ENCODE results near the gene PCDHGB1.

GRCh38 chr5:141392429-141393198, 42.7 kb downstream of the PCDHGB1 start, which contains the start of gene PCDHGA8:
- TF ChIP-seq, protein P1, sequence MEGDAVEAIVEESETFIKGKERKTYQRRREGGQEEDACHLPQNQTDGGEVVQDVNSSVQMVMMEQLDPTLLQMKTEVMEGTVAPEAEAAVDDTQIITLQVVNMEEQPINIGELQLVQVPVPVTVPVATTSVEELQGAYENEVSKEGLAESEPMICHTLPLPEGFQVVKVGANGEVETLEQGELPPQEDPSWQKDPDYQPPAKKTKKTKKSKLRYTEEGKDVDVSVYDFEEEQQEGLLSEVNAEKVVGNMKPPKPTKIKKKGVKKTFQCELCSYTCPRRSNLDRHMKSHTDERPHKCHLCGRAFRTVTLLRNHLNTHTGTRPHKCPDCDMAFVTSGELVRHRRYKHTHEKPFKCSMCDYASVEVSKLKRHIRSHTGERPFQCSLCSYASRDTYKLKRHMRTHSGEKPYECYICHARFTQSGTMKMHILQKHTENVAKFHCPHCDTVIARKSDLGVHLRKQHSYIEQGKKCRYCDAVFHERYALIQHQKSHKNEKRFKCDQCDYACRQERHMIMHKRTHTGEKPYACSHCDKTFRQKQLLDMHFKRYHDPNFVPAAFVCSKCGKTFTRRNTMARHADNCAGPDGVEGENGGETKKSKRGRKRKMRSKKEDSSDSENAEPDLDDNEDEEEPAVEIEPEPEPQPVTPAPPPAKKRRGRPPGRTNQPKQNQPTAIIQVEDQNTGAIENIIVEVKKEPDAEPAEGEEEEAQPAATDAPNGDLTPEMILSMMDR (IDR thresholded peaks at IDR 0.05), result peak; percentile 26; the same call in 1 of the 2 replicates
- TF ChIP-seq TCF7L2 (IDR thresholded peaks at IDR 0.05; ENCODE audit: low read depth, low read length) (no peak), POLR2AphosphoS5 (IDR thresholded peaks at IDR 0.05; ENCODE audit: low read depth, low read length) (no peak), SIN3A (IDR thresholded peaks at IDR 0.05; ENCODE audit: borderline replicate concordance, insufficient read depth, low read depth, low read length) (no peak)
- TF ChIP-seq, protein P2, sequence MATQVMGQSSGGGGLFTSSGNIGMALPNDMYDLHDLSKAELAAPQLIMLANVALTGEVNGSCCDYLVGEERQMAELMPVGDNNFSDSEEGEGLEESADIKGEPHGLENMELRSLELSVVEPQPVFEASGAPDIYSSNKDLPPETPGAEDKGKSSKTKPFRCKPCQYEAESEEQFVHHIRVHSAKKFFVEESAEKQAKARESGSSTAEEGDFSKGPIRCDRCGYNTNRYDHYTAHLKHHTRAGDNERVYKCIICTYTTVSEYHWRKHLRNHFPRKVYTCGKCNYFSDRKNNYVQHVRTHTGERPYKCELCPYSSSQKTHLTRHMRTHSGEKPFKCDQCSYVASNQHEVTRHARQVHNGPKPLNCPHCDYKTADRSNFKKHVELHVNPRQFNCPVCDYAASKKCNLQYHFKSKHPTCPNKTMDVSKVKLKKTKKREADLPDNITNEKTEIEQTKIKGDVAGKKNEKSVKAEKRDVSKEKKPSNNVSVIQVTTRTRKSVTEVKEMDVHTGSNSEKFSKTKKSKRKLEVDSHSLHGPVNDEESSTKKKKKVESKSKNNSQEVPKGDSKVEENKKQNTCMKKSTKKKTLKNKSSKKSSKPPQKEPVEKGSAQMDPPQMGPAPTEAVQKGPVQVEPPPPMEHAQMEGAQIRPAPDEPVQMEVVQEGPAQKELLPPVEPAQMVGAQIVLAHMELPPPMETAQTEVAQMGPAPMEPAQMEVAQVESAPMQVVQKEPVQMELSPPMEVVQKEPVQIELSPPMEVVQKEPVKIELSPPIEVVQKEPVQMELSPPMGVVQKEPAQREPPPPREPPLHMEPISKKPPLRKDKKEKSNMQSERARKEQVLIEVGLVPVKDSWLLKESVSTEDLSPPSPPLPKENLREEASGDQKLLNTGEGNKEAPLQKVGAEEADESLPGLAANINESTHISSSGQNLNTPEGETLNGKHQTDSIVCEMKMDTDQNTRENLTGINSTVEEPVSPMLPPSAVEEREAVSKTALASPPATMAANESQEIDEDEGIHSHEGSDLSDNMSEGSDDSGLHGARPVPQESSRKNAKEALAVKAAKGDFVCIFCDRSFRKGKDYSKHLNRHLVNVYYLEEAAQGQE (IDR thresholded peaks at IDR 0.05; ENCODE audit: insufficient read depth in 1 of 2, low read depth in 2 of 2, low read length in 1 of 2), result no peak
